NCI-H2107 treated with DMSO at 0.1 percent for 48 hours (cell line): ENCODE results near the gene SFMBT2.

Experiments used
- DNase-seq: peaks from one replicate; lab custom pipeline; 2025; ENCODE audit not compliant: unreplicated experiment; lab: John Stamatoyannopoulos, UW

The SFMBT2 gene

DNA sequence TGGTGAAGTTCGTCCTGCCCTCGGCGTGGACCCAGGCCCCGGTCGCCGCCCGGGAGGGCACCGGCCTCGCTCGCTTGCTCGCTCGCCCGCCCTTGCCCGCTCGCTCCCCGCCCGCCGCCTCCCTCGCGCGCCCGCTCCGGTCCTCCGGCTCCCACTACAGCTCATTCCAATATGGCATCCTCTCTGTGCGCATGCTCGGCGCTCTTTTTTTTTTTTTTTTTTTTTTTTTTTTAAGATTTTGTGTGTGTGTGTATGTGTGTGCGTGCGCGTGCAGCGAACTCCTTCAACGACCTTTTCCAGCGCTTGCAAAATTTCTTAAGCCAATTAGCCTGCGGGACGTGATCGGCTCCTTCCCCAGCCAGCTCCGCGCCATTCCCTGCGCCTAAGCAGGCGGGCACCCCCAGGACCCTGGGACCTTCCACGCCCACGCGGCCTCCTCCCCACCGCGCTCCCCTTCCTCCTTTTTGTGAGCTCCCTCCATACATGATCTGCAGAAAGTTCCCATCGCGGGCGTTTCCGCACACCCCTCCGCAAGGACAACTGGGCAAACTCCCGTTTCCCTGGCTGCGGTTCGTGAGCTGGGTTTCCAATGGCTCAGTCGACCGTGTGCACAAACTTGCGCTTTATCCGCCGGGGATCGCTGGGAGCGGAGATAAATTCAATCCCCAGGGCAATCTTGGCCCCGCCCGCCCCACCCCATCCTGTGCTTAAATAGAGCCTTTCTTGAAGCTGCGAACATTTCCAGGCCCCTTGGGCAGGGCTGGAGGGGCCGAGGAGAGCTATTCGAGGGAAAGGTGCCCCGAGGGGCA is at the start of gene SFMBT2:
Gene SFMBT2 (minus strand): TSS at position 173 of the 809 bp plus-strand sequence. CDS start 29,136 bp downstream, outside the sequence.
- no peak for DNase-seq

GRCh38 chr10:7460006-7460405 is 49.2 kb upstream of the SFMBT2 start:
- no peak for DNase-seq

DNA sequence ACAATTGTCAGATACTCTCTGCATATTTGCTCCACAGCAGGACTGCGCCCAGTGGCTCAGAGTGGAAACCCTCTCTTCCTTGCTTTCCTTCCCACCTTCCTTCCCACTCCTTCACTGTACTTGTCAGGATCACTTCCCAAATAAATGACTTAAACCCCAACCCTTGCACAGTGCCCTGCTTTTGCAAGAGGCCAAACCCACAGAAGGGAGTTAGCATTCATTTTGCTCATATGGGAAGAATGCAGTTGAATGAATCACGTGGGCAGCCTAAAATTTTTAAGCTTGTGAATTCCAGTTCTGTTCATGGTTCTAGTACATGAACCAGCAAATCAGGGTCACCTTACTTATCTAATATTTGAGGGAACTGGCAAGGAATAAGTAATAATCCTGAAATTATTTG is 47.7 kb upstream of the SFMBT2 start:
- no peak for DNase-seq

- no peak for DNase-seq
Measured at GRCh38 chr10:7457478-7458316, 46.9 kb upstream of the SFMBT2 start.

DNA sequence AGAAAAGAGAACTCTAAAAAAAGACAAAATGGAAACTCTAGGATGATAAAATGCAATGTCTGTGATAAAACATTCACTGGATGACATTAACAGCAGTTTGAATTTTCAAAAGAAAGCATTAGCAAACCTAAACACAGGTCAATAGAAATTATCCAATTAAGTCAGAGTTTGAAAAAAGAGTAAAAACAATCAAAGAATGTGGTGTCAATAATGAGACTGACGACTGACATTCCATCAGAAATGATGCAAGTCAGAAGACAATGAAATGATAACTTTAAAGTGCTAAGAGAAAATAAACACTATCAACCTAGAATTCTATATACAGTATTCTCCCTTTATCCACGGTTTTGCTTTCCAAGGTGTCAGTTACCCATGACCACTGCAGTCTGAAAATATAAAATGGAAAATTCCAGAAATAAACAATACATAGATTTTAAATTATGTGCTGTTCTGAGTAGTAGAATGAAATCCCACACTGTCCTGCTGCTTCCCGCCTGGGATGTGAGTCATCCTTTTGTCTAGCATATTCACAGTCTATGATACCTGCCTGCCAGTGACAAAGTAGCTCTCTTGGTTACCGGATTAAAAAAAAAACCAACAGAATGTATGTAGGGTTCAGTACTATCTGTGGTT is 38.3 kb upstream of the SFMBT2 start:
- DNase-seq = no peak

DNA sequence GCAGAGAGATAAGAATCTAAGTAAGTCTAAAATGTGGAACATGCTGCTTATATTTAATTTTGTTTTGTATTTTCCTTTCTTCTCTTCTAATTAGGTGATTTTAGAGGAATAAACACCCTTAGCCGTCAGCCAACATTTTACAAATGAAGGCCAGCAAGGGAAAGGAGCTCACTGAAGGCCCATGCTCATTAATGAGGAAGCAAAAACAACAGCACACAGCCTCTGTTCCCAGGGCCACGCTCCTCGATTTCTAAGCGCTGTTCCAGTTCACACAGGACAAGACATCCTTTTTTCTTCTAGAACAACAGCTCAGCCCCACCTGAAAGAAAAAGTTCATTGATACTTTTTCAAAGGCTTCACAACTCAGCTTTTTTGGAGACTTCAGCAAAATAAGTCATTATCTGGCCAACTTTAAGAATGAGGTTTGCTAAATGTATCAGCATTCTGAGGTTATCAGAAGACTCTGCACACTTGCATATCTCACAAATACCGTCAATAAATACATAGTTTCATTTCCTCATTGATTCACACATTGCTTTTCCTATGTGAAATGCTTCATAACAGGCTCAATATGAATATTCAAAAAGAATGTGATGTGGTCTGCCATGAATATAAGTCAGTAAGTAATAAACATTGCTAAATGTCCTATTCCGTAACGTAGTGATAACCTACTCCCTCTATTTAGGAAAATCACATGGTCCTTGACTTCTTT is 34.8 kb upstream of the SFMBT2 start:
- DNase-seq = no peak

- no peak for DNase-seq
Measured at GRCh38 chr10:7444551-7445121, 33.8 kb upstream of the SFMBT2 start.

DNA sequence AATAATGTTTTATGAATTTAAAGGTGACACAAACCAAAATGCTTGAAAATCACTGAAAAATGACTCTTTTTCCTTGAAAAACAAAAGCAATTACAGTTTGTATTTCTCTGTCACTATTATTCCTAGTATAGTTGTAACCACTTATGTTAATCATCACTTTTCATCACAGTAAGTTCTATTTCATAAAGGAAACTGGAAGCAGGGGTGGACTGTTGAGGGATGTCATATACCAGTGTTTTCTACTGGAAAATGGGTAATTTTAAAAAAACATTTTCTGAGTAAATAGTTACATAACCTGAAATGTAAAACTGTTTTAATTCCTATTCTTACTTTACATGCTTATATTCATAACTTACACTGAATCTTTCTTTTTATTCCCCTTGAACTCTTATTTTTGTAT is 32.2 kb upstream of the SFMBT2 start:
- no peak for DNase-seq

DNA sequence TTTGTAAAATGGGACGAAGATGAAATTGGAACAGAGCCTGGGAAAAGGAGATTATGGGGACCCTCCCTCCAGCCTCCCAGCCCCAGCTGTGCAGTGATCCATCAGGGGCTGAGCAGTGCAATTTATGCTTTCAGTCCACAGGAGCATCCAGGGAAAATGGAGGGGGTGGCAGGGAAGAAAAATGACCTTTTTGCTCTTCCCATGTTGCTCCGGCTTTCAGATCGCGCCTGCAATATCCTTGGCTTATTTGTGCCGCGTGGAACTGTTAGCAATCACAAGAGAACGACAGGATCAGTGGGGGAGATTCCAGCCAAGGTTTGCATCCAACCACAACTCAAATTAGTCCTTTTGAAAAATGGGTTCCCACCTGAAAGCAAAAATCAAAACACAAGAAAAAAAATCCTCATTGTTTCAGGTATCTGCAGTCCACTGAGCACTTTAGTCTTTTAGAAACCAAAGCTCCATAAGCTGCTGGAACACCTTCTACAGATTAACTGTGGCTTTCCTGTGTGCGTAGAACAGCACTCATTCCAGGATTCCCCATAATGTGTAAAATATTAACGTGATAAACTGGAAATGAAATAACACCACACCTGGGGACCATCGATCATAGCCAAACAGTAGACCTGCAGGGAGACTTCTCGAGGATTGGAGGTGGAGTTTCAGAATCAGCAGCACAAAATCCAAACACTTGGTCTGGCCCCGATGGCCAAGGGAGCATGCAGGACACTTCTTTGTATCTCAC is 30.7 kb upstream of the SFMBT2 start:
- DNase-seq = no peak

- no peak for DNase-seq
Measured at GRCh38 chr10:7439696-7440095, 28.9 kb upstream of the SFMBT2 start.

GRCh38 chr10:7438196-7438986 is 27.6 kb upstream of the SFMBT2 start:
- DNase-seq = no peak

DNA sequence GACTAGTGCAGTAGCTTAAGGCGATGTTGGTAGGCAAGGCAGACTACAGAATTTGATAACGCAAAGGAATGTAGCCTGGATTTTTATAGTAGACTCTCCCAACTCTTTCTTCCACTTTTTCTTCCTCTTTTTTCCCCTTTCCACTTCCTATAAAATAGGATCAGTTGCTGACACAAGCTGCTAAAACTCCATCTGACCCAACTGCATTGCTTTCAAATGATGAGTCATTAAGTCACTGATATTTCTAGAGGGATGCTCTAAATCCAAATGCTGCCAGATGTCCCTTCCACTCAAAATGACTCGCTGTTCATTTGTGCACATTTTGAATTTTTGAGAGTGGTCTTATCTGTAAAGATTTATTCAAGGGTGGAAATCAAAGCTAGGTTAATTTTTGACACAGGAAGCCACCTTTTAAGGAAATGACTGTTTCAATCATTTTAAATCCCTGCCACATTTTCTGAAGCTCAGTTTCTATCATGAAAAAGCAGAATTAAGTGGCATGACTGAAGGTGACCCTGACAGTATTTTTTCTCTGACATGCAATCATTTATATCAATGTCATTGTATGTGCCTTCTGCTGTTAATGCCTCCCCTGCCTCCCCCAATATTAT is 25.8 kb upstream of the SFMBT2 start:
- DNase-seq = no peak

GRCh38 chr10:7435674-7436073 is 24.8 kb upstream of the SFMBT2 start:
- DNase-seq = no peak

DNA sequence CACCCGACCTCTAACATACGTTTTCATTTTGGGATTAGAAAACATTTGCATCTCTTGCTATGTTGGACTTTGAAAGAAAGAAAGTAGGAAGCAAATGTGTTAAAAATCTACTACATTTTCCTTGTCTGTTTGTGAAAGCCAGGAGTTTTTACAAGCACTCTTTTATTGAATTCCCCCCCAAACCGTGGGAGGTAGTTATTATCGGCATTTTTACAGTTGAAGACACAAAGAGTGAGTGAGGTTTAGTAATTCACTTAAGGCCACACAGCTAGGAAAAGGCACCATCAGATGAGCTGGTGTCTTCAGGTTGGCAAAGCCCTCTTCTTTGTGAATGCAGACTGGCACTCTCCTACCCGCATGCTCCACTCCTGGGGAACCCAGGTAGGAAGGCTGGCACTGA is 23.5 kb upstream of the SFMBT2 start:
- no peak for DNase-seq

GRCh38 chr10:7433861-7434260 is 23.0 kb upstream of the SFMBT2 start:
- DNase-seq = no peak

GRCh38 chr10:7432884-7433726 is 22.3 kb upstream of the SFMBT2 start:
- DNase-seq = no peak

DNA sequence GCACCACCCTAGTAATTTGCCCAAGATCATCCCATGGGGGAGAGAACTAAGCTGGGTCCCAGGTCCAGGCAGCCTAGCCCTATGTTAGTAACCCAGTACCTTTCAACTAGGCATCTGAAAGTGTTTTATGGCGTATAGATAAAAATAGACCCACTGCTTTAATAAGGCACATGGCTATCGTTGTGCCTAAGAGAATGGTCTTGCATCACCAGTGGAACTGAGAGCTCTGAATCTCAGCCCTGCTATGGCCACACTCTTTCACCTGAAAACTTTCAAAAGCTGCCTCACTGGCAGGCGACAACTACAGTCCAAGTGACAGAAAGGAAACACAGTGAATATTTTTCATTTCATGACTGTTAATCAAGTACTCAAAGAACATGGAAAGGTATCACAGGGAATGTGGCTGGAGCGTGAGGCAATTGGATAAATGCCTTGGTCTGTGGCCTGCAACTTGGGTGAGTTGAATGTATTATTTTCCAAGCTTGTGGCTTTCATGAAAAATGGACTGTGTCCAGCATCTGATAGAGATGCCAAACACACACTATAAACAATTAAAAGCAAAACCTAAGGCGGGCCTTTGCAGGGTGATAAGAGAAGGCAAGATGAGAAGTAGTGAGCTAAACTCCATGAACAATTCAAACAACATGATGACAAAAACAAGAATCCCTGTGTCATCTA is 18.0 kb upstream of the SFMBT2 start:
- no peak for DNase-seq
